ENCODE measurements around the gene ANKRD60. TPM values are rescaled to one million over a fixed set of nuclear protein-coding genes. Genes with fewer than 3 reads are reported as not detected.

The ANKRD60 gene
- polyA plus RNA-seq, 2 of the 4 experiments (the other 2 are of a cell fraction), result not detected

DNA sequence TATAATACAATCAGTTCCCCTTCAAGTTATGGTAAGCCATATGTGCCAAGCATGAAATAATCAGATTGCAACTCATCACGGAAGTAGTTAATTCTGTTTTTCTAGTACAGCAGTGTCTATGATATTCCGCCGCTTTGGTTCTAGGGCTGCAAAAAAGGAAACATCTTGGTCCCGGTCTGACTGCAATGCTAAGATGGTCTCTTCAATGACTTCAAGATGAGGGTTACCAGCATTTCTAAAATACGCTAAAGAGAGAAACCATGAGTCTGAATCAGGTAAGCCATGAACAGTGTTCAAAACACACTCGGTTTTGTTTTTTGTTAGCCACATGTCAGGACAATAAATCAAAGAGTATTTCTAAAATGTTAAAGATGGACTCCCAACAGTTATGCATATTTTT lies 3.2 kb upstream of the ANKRD60 start:
- ChIA-PET CTCF (interaction anchor here (1.2 to 3.1 kb wide), 2 partner anchors 14 to 420 kb away, joined by 3 to 9 read pairs; partner anchors contain the start of gene STX16), POLR2A (no interaction called here)
- TF ChIP-seq, protein P1, sequence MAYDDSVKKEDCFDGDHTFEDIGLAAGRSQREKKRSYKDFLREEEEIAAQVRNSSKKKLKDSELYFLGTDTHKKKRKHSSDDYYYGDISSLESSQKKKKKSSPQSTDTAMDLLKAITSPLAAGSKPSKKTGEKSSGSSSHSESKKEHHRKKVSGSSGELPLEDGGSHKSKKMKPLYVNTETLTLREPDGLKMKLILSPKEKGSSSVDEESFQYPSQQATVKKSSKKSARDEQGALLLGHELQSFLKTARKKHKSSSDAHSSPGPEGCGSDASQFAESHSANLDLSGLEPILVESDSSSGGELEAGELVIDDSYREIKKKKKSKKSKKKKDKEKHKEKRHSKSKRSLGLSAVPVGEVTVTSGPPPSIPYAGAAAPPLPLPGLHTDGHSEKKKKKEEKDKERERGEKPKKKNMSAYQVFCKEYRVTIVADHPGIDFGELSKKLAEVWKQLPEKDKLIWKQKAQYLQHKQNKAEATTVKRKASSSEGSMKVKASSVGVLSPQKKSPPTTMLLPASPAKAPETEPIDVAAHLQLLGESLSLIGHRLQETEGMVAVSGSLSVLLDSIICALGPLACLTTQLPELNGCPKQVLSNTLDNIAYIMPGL (CRISPR knock-in tag; IDR thresholded peaks at IDR 0.05; ENCODE audit: borderline replicate concordance), result no peak
- peak; percentile 37 for TF ChIP-seq ZFP36 (IDR thresholded peaks at IDR 0.05; ENCODE audit: borderline replicate concordance, partially characterized antibody)
- Histone ChIP-seq H3K27ac (no peak overlapping the region), H3K9me3 (no peaks in the 10 kb centered on the region), H3K4me3 (no peak overlapping the region), H3K4me2 (no peak overlapping the region), H3K4me1 (peaks cover 4% of the 10 kb centered on the region; the same call in 1 of the 3 replicates)
- no peak for FAIRE-seq
- ATAC-seq, result no peak
- WGBS (ENCODE audit: missing lambda C conversion rate), result 56% methylated on average over 6 of the region's 6 CpGs
- DNase-seq (ENCODE audit: low read depth in 1 of 2, low spot score in 1 of 2), result peak in 1 of 2 experiments; percentile 37

DNA sequence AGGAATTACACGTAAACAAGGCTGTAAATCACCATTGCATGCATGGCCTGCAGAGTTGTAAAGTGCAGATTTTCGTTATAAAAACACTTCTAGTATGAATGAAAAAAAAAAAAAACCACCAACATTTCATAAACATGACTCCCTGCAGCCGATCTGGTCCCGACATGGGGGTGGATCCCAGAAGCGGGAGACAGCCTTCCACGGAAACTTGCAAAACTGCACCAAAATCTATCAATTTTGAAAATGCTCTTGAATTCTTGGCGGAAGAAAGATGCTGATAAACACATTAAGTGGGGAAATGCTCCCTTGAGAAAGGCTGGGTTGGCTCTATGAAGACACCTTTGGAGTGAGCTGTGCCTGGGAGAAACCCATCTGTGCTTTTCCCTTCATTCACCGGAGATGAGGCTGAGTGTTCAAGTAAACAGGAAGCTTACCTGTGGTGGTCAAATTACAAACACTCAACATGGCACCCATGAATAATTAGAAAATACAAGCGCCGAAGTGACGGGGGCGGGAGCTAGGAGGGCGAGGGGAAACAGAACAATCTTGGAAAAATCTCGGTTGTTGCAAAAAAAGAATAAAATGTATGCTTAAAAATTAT lies 845 bp upstream of the ANKRD60 start:
- FAIRE-seq (no peak), DNase-seq (ENCODE audit: low read depth in 1 of 2, low spot score in 1 of 2) (no peak), ATAC-seq (no peak)
- no peak overlapping the region for H3K4me3 ChIP-seq
- H3K4me1 ChIP-seq, result no peaks in the 10 kb centered on the region
- no peaks in the 10 kb centered on the region for H3K9me3 ChIP-seq
- TF ChIP-seq CBX8 (IDR thresholded peaks at IDR 0.05), result no peak
- TF ChIP-seq CBX2 (IDR thresholded peaks at IDR 0.05; ENCODE audit: borderline replicate concordance, low read depth), result no peak
- TF ChIP-seq ZFP36 (IDR thresholded peaks at IDR 0.05; ENCODE audit: borderline replicate concordance, partially characterized antibody), result no peak
- no peak for TF ChIP-seq HEYL (CRISPR knock-in tag; IDR thresholded peaks at IDR 0.05)
- no peak for TF ChIP-seq FOXS1 (CRISPR knock-in tag; IDR thresholded peaks at IDR 0.05)
- TF ChIP-seq, protein P2, sequence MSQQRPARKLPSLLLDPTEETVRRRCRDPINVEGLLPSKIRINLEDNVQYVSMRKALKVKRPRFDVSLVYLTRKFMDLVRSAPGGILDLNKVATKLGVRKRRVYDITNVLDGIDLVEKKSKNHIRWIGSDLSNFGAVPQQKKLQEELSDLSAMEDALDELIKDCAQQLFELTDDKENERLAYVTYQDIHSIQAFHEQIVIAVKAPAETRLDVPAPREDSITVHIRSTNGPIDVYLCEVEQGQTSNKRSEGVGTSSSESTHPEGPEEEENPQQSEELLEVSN (IDR thresholded peaks at IDR 0.05; ENCODE audit: borderline replicate concordance, low read depth), result no peak
- no peak for TF ChIP-seq TFCP2L1 (CRISPR knock-in tag; IDR thresholded peaks at IDR 0.05)
- TF ChIP-seq, protein P3, sequence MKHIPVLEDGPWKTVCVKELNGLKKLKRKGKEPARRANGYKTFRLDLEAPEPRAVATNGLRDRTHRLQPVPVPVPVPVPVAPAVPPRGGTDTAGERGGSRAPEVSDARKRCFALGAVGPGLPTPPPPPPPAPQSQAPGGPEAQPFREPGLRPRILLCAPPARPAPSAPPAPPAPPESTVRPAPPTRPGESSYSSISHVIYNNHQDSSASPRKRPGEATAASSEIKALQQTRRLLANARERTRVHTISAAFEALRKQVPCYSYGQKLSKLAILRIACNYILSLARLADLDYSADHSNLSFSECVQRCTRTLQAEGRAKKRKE (CRISPR knock-in tag; IDR thresholded peaks at IDR 0.05; ENCODE audit: low read depth), result no peak
- no peak for TF ChIP-seq GATA3 (IDR thresholded peaks at IDR 0.05; ENCODE audit: borderline replicate concordance)
- no peak for TF ChIP-seq NFE2L2 (conservative IDR thresholded peaks at IDR 0.05; ENCODE audit: low read length)
- no peak for TF ChIP-seq RAD21 (conservative IDR thresholded peaks at IDR 0.05 in 1 of 2, IDR thresholded peaks at IDR 0.05 in 1 of 2)
- no peak for TF ChIP-seq RFX5 (IDR thresholded peaks at IDR 0.05)
- H3K27ac ChIP-seq, result no peak overlapping the region
- ChIA-PET CTCF (interaction anchor here (0.7 to 3.1 kb wide), 6 partner anchors 10 to 633 kb away, joined by 3 to 9 read pairs (median 3); partner anchors contain the start of gene STX16), POLR2A (no interaction called here)
- H3K4me2 ChIP-seq, result no peak overlapping the region
- WGBS (ENCODE audit: missing lambda C conversion rate), result 90% methylated on average over 14 of the region's 14 CpGs

DNA sequence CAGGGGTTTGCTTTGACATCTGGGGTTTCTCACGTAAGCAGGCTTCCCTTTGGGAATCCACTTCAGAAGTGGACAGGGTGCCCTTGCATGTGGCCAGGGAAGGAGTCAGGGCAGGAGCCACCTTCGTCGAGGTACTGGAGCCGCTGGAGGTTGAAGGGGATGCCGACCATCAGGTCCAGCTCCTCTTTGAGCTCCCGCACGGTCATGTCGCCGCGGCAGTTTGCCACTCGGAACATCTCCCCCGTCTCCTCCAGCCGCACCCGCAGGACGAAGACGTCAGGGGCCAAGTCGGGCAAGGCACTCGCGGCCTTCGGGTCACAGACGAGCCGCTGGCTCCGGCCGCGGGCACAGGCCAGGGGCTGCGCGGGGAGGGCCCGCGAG lies 360 bp downstream of the ANKRD60 start:
- 77% methylated on average over 16 of the region's 29 CpGs for WGBS (ENCODE audit: missing lambda C conversion rate)
- no peak overlapping the region for H3K4me3 ChIP-seq
- H3K4me1 ChIP-seq, result no peaks in the 10 kb centered on the region
- ChIA-PET CTCF (no interaction called here), POLR2A (no interaction called here)
- no peak overlapping the region for H3K4me2 ChIP-seq
- FAIRE-seq (no peak), DNase-seq (ENCODE audit: low read depth in 1 of 2, low spot score in 1 of 2) (no peak), ATAC-seq (no peak)
- H3K9me3 ChIP-seq, result no peaks in the 10 kb centered on the region
- no peak overlapping the region for H3K27ac ChIP-seq
- no peak for TF ChIP-seq RNF2 (IDR thresholded peaks at IDR 0.05; ENCODE audit: borderline replicate concordance, low read depth)
- TF ChIP-seq EHMT2 (IDR thresholded peaks at IDR 0.05; ENCODE audit: low read depth), result no peak
- TF ChIP-seq, protein P1 (CRISPR knock-in tag; IDR thresholded peaks at IDR 0.05; ENCODE audit: borderline replicate concordance), result no peak
- no peak for TF ChIP-seq ZSCAN20 (CRISPR knock-in tag; IDR thresholded peaks at IDR 0.05)
- TF ChIP-seq KDM5A (IDR thresholded peaks at IDR 0.05), result no peak
- TF ChIP-seq CBX8 (IDR thresholded peaks at IDR 0.05), result no peak
- no peak for TF ChIP-seq POLR2AphosphoS2 (conservative IDR thresholded peaks at IDR 0.05; ENCODE audit: low read length)
- TF ChIP-seq, protein P4, sequence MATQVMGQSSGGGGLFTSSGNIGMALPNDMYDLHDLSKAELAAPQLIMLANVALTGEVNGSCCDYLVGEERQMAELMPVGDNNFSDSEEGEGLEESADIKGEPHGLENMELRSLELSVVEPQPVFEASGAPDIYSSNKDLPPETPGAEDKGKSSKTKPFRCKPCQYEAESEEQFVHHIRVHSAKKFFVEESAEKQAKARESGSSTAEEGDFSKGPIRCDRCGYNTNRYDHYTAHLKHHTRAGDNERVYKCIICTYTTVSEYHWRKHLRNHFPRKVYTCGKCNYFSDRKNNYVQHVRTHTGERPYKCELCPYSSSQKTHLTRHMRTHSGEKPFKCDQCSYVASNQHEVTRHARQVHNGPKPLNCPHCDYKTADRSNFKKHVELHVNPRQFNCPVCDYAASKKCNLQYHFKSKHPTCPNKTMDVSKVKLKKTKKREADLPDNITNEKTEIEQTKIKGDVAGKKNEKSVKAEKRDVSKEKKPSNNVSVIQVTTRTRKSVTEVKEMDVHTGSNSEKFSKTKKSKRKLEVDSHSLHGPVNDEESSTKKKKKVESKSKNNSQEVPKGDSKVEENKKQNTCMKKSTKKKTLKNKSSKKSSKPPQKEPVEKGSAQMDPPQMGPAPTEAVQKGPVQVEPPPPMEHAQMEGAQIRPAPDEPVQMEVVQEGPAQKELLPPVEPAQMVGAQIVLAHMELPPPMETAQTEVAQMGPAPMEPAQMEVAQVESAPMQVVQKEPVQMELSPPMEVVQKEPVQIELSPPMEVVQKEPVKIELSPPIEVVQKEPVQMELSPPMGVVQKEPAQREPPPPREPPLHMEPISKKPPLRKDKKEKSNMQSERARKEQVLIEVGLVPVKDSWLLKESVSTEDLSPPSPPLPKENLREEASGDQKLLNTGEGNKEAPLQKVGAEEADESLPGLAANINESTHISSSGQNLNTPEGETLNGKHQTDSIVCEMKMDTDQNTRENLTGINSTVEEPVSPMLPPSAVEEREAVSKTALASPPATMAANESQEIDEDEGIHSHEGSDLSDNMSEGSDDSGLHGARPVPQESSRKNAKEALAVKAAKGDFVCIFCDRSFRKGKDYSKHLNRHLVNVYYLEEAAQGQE (IDR thresholded peaks at IDR 0.05), result no peak
- TF ChIP-seq RAD21 (conservative IDR thresholded peaks at IDR 0.05 in 1 of 2, IDR thresholded peaks at IDR 0.05 in 1 of 2), result no peak
- TF ChIP-seq, protein P5, sequence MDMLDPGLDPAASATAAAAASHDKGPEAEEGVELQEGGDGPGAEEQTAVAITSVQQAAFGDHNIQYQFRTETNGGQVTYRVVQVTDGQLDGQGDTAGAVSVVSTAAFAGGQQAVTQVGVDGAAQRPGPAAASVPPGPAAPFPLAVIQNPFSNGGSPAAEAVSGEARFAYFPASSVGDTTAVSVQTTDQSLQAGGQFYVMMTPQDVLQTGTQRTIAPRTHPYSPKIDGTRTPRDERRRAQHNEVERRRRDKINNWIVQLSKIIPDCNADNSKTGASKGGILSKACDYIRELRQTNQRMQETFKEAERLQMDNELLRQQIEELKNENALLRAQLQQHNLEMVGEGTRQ (IDR thresholded peaks at IDR 0.05), result no peak
- no peak for TF ChIP-seq CHD2 (IDR thresholded peaks at IDR 0.05; ENCODE audit: low read length, partially characterized antibody)
- no peak for TF ChIP-seq MAZ (IDR thresholded peaks at IDR 0.05; ENCODE audit: borderline replicate concordance, low read depth, low read length)
- TF ChIP-seq TFCP2L1 (CRISPR knock-in tag; IDR thresholded peaks at IDR 0.05), result no peak

Data from A549 (cell line).